ENCODE data around the gene VPS4B.

The VPS4B gene

GRCh38 chr18:63427558-63427957, 5.3 kb upstream of the VPS4B start:
- no peak for FAIRE-seq

- no peak for FAIRE-seq
These were observed 608 bp upstream of the VPS4B start for GRCh38 chr18:63422864-63423304.

- no peak for FAIRE-seq
These were observed 762 bp downstream of the VPS4B start for GRCh38 chr18:63421514-63421913.

- no peak for FAIRE-seq
These were observed 9.3 kb downstream of the VPS4B start for GRCh38 chr18:63412953-63413352.

- no peak for FAIRE-seq
These were observed 11.5 kb downstream of the VPS4B start for GRCh38 chr18:63410792-63411191.

GRCh38 chr18:63409301-63409700, 13.0 kb downstream of the VPS4B start:
- no peak for FAIRE-seq

- no peak for FAIRE-seq
These were observed 14.5 kb downstream of the VPS4B start for GRCh38 chr18:63407734-63408133.

- no peak for FAIRE-seq
These were observed 16.3 kb downstream of the VPS4B start for GRCh38 chr18:63405986-63406385.

GRCh38 chr18:63402246-63403162, 19.8 kb downstream of the VPS4B start:
- no peak for FAIRE-seq

GRCh38 chr18:63399300-63399699, 23.0 kb downstream of the VPS4B start:
- FAIRE-seq, result peak; percentile 74

GRCh38 chr18:63397349-63397748, 24.9 kb downstream of the VPS4B start:
- FAIRE-seq, result no peak

GRCh38 chr18:63395503-63395902, 26.8 kb downstream of the VPS4B start:
- FAIRE-seq, result peak; percentile 5

GRCh38 chr18:63394954-63395353, 27.3 kb downstream of the VPS4B start:
- FAIRE-seq, result no peak

GRCh38 chr18:63387861-63388260, 34.4 kb downstream of the VPS4B start:
- FAIRE-seq, result no peak

GRCh38 chr18:63382843-63383242, 39.4 kb downstream of the VPS4B start:
- FAIRE-seq, result no peak

GRCh38 chr18:63379639-63379962, 42.7 kb downstream of the VPS4B start:
- FAIRE-seq, result no peak

- no peak for FAIRE-seq
These were observed 43.2 kb downstream of the VPS4B start for GRCh38 chr18:63378919-63379638.

GRCh38 chr18:63377275-63377980, 44.8 kb downstream of the VPS4B start:
- no peak for FAIRE-seq

- FAIRE-seq, result no peak
These were observed 45.7 kb downstream of the VPS4B start for GRCh38 chr18:63376538-63376937.

- FAIRE-seq, result no peak
These were observed 47.7 kb downstream of the VPS4B start for GRCh38 chr18:63374540-63374939.

GRCh38 chr18:63373161-63373560, 49.1 kb downstream of the VPS4B start:
- FAIRE-seq, result no peak

GRCh38 chr18:63368611-63369010, 53.7 kb downstream of the VPS4B start:
- FAIRE-seq, result no peak

Measured in islet of Langerhans (tissue), 1 donor.